ENCODE data around the gene MAPK6. TPM values are rescaled to one million over a fixed set of nuclear protein-coding genes. Genes with fewer than 3 reads are reported as not detected.

Gene MAPK6
- polyA plus RNA-seq, 1 donor (not counting 4 experiments of a cell fraction or from before 2014, with no cell fraction given): 103 TPM

DNA sequence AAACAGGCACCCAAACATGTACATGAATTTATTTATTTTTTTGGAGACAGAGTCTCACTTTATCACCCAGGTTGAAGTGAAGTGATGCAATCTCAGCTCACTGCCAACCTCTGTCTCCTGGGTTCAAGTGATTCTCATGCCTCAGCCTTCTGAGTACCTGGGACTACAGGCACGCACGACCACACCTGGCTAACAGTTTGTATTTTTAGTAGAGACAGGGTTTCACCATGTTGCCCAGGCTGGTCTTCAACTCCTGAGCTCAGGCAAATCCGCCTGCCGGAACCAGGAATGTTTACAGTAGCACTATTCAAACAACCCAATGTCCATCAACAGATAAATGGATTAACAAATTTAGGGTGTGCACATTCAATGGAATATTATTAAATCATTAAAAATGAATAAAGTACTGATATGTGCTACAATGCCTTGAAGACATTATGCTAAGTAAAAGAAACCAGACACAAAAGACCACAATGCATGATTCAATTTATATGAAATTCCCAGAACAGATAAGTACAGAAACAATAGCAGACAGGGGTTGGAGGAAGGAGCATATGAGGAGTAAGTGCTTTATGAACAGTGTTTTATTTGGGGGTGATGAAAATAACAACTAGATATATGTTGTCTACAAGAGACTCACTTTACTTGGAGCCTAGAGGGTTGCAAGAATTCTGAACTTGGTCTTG lies 48.7 kb upstream of the MAPK6 start:
- dilution Hi-C loops (cut with MboI; ENCODE audit: extremely low pct_ligation_motif_present, low sequenced_read_pairs): no loop called here
- Histone ChIP-seq H4K20me1 (ENCODE audit: control insufficient read depth, extremely low read depth, insufficient read depth, low read length) (no peaks in the 10 kb centered on the region), H3K4me1 (ENCODE audit: control insufficient read depth, extremely low read depth, insufficient read depth, low read length) (peaks cover 11% of the 10 kb centered on the region), H3K9me1 (ENCODE audit: control insufficient read depth, extremely low read depth, insufficient read depth, low read length) (no peaks in the 10 kb centered on the region), H3K9ac (ENCODE audit: control insufficient read depth, extremely low read depth, insufficient read depth, low read length) (peak overlapping the region; percentile 95), H3K27me3 (ENCODE audit: control insufficient read depth, extremely low read depth, insufficient read depth, low read length) (no peaks in the 10 kb centered on the region), H3K4me2 (ENCODE audit: control insufficient read depth, extremely low read depth, insufficient read depth, low read depth, low read length) (peak overlapping the region; percentile 71), H2AFZ (ENCODE audit: control insufficient read depth, low read length) (no peak overlapping the region), H3K79me2 (ENCODE audit: control insufficient read depth, insufficient read depth, low read length) (peaks cover 60% of the 10 kb centered on the region), H3K36me3 (ENCODE audit: control insufficient read depth in 2 of 2, extremely low read depth in 1 of 2, insufficient read depth in 2 of 2, low read length in 2 of 2) (peaks cover 2 to 4% of the 10 kb centered on the region in 2 experiments), H3K4me3 (ENCODE audit: control insufficient read depth in 2 of 3, extremely low read depth in 1 of 3, insufficient read depth in 2 of 3, low read depth in 1 of 3, low read length in 3 of 3) (peak overlapping the region; percentile 89 to 94 (median 94)), H3K9me3 (ENCODE audit: control insufficient read depth, low read depth, low read length) (no peaks in the 10 kb centered on the region), H3K27ac (ENCODE audit: control insufficient read depth, insufficient read depth, low read length) (peak overlapping the region; percentile 93)
- TF ChIP-seq, protein P1, sequence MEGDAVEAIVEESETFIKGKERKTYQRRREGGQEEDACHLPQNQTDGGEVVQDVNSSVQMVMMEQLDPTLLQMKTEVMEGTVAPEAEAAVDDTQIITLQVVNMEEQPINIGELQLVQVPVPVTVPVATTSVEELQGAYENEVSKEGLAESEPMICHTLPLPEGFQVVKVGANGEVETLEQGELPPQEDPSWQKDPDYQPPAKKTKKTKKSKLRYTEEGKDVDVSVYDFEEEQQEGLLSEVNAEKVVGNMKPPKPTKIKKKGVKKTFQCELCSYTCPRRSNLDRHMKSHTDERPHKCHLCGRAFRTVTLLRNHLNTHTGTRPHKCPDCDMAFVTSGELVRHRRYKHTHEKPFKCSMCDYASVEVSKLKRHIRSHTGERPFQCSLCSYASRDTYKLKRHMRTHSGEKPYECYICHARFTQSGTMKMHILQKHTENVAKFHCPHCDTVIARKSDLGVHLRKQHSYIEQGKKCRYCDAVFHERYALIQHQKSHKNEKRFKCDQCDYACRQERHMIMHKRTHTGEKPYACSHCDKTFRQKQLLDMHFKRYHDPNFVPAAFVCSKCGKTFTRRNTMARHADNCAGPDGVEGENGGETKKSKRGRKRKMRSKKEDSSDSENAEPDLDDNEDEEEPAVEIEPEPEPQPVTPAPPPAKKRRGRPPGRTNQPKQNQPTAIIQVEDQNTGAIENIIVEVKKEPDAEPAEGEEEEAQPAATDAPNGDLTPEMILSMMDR (optimal IDR thresholded peaks at IDR 0.05 in 1 of 3, IDR thresholded peaks at IDR 0.05 in 1 of 3, conservative IDR thresholded peaks at IDR 0.05 in 1 of 3; ENCODE audit: extremely low read depth in 1 of 3, insufficient read depth in 2 of 3, low read length in 3 of 3): no peak
- no peak for TF ChIP-seq EZH2 (IDR thresholded peaks at IDR 0.05; ENCODE audit: low read length)
- DNase-seq (ENCODE audit: low read depth, low spot score) (no peak), FAIRE-seq (no peak)

DNA sequence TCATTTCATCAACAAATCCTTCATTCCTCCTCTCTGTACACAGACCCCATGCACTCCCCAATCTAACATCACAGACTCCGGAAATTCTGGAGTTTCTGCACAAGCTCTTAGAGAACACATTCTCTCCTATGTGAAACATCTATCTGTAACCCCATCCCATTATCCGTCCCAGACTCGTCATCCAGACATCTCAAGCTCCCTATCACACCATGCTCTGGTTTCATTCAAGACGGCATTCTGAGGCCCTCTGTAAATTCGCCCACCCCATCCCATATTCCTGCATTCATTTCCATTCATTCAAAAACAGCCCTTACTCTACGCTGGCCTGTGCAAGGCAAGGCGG lies 48.0 kb upstream of the MAPK6 start:
- H3K4me2 ChIP-seq (ENCODE audit: control insufficient read depth, extremely low read depth, insufficient read depth, low read depth, low read length): peak overlapping the region; percentile 71
- FAIRE-seq (no peak), DNase-seq (ENCODE audit: low read depth, low spot score) (no peak)
- peak overlapping the region; percentile 93 for H3K27ac ChIP-seq (ENCODE audit: control insufficient read depth, insufficient read depth, low read length)
- no peaks in the 10 kb centered on the region for H3K9me1 ChIP-seq (ENCODE audit: control insufficient read depth, extremely low read depth, insufficient read depth, low read length)
- peak overlapping the region; percentile 100 for H2AFZ ChIP-seq (ENCODE audit: control insufficient read depth, low read length)
- H3K4me3 ChIP-seq (ENCODE audit: control insufficient read depth in 2 of 3, extremely low read depth in 1 of 3, insufficient read depth in 2 of 3, low read depth in 1 of 3, low read length in 3 of 3): peak overlapping the region; percentile 89 to 94 (median 94)
- H3K79me2 ChIP-seq (ENCODE audit: control insufficient read depth, insufficient read depth, low read length): peaks cover 54% of the 10 kb centered on the region
- H3K27me3 ChIP-seq (ENCODE audit: control insufficient read depth, extremely low read depth, insufficient read depth, low read length): no peaks in the 10 kb centered on the region
- H4K20me1 ChIP-seq (ENCODE audit: control insufficient read depth, extremely low read depth, insufficient read depth, low read length): no peaks in the 10 kb centered on the region
- dilution Hi-C loops (cut with MboI; ENCODE audit: extremely low pct_ligation_motif_present, low sequenced_read_pairs): no loop called here
- H3K9me3 ChIP-seq (ENCODE audit: control insufficient read depth, low read depth, low read length): no peaks in the 10 kb centered on the region
- no peaks in the 10 kb centered on the region for H3K36me3 ChIP-seq (ENCODE audit: control insufficient read depth in 2 of 2, extremely low read depth in 1 of 2, insufficient read depth in 2 of 2, low read length in 2 of 2)
- peak overlapping the region; percentile 95 for H3K9ac ChIP-seq (ENCODE audit: control insufficient read depth, extremely low read depth, insufficient read depth, low read length)
- no peak for TF ChIP-seq EZH2 (IDR thresholded peaks at IDR 0.05; ENCODE audit: low read length)
- TF ChIP-seq, protein P1 (optimal IDR thresholded peaks at IDR 0.05 in 1 of 3, IDR thresholded peaks at IDR 0.05 in 1 of 3, conservative IDR thresholded peaks at IDR 0.05 in 1 of 3; ENCODE audit: extremely low read depth in 1 of 3, insufficient read depth in 2 of 3, low read length in 3 of 3): no peak
- peaks cover 11% of the 10 kb centered on the region for H3K4me1 ChIP-seq (ENCODE audit: control insufficient read depth, extremely low read depth, insufficient read depth, low read length)
